Measurements from ENCODE around the gene CCDC14.
"Not testable (repeated sequence)": the region's sequence is repeated elsewhere in the genome, so short reads cannot be mapped to it uniquely, and the experiment has no call there.

Gene CCDC14

DNA sequence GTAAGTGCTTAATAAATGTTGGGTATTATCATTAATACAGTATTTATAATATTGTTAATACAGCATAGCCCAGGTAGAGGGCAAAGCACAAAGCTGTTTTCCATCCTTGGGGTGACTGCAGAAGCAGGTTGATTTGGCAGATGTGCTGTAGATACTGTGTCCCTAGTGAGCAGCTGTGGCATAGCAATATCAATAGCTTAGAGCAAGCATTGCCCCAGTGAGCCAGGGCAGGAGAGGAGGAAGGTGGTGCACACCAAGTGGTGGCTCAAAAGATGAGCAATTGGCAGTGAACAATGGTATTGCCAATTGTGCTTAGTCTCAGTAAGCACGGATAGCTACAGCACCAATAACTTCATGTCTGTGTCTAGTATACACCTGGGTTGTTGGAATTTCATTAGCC lies 5.8 kb upstream of the CCDC14 start:
- DNase-seq (ENCODE audit: low read depth): not testable (repeated sequence)

DNA sequence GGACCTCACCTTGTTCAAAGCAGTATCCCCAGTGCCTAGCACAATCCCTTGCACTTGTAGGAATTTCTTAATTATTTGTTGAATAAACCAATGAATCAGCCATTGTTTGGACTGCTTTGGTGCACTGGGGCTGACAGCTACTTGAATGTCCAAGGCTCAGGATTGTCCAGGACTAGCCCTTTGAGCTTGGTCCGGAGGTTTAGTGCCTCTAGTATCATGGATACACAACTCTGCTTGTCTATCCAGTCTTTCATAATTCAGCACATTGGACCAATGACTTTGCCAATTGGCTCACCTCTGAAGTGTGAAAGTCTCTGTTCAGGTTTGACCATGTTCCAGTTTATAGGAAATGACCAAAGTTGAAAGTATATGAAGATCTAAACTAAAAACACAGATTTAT lies 3.8 kb upstream of the CCDC14 start:
- DNase-seq (ENCODE audit: low read depth): not testable (repeated sequence)

- no peak for DNase-seq (ENCODE audit: low read depth)
Measured at GRCh38 chr3:123961508-123961856, 453 bp upstream of the CCDC14 start.

DNA sequence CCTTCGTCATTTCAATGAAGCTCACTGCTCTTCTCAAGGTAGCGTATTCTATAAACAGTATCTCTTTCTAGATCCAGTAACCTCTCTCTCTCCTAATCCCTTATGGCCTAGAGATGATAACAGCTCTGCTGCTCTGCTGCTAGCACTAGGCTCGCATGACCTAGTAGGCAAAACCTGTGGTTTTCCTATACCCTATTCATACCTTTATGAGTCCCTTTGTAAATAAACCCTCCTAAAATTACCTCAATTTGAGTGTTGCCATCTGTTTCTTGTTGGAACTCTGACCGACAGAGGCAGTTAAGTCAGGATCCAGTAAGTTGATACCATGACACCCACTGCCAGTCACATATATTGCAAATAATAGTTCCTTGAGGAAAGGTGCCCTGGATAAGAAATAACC lies 7.3 kb downstream of the CCDC14 start:
- DNase-seq (ENCODE audit: low read depth): no peak

GRCh38 chr3:123952844-123953520 lies 8.0 kb downstream of the CCDC14 start:
- no peak for DNase-seq (ENCODE audit: low read depth)

DNA sequence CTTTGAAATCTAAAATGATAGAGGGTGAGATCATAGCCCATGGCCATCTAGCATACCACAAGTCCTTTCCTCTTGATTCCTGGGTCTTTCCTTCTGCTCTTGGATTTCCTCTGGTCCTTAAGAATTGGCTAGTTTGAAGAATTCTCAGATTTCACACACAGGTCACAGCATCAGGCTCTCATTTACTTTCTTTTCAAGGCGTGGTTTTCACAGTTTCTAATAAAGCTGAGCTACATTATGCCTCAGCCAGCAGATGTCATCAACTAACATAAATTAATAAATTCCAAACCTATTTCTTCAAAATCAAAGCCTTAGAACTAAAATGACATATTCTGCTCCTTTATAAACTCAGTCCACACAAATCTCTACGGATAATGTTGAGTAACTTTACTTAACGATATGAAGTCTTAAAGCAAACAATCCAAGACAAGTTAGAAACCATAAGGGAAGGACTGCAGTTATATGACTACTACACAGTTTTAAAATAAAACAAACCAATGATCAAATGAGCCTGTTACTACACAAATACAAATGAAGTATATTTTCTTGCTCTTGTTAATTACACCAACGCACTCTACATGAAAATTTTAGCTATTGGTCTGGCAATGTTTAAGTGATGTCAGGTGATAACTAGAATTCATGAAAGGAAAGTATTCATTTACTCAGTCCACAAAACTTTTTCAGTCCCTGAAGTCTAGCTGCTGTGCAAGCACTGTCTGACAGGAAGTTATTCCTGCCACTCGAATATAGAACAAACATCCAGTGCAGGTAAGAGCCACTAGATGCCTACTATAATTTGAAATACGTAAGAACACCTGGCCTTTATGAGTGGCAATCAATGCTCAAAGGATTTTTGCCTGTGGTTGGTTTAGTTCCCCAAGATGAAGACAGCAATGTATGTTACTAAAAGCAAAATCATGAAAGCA lies 9.2 kb downstream of the CCDC14 start:
- DNase-seq (ENCODE audit: low read depth): no peak

DNA sequence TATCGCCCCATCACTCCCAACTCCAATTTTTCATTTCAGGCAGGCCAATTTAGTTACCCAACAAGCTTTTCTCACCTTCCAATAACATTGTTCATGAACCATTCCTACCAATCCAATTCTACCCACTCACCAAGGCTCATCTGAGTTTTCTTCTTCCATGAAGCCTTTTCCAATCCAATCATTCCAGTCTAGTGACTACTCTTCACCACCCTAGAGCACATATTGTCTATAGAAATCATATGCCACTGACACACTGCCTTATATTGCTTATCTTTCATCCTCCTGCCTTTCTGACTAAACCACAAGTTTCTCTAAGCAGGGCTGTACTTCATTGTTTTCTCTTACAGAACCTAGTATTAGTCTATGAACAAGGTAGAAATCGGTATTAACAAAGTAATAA lies 11.4 kb downstream of the CCDC14 start:
- DNase-seq (ENCODE audit: low read depth): peak; percentile 70

GRCh38 chr3:123948449-123948848 lies 12.6 kb downstream of the CCDC14 start:
- DNase-seq (ENCODE audit: low read depth): no peak

GRCh38 chr3:123947482-123947881 lies 13.5 kb downstream of the CCDC14 start:
- DNase-seq (ENCODE audit: low read depth): no peak

GRCh38 chr3:123941542-123941941 lies 19.5 kb downstream of the CCDC14 start:
- no peak for DNase-seq (ENCODE audit: low read depth)

GRCh38 chr3:123941121-123941520 lies 19.9 kb downstream of the CCDC14 start:
- no peak for DNase-seq (ENCODE audit: low read depth)

DNA sequence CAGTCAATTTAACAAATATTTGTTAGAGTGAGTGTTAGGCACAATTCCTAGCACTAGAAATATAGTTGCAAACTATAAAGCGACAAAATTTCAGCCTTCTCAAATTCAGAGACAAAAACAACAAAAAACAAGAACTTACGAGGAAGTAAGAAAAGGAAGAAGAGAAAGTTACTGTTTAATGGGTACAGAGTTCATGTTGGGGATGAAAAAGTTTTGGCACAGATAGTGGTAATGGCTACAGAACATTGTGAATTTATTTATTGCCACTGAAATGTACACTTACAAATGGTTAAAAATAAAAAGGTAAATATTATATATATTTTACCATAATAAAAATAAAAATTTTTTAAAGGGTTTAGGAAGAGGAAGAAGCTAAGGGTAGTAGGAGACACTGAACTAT lies 21.3 kb downstream of the CCDC14 start:
- DNase-seq (ENCODE audit: low read depth): no peak

- DNase-seq (ENCODE audit: low read depth): no peak
Measured at GRCh38 chr3:123936400-123936799, 24.6 kb downstream of the CCDC14 start.

- DNase-seq (ENCODE audit: low read depth): no peak
Measured at GRCh38 chr3:123935830-123936229, 25.2 kb downstream of the CCDC14 start.

GRCh38 chr3:123934250-123934649 lies 26.8 kb downstream of the CCDC14 start:
- DNase-seq (ENCODE audit: low read depth): no peak

- DNase-seq (ENCODE audit: low read depth): no peak
Measured at GRCh38 chr3:123930445-123930844, 30.6 kb downstream of the CCDC14 start.

DNA sequence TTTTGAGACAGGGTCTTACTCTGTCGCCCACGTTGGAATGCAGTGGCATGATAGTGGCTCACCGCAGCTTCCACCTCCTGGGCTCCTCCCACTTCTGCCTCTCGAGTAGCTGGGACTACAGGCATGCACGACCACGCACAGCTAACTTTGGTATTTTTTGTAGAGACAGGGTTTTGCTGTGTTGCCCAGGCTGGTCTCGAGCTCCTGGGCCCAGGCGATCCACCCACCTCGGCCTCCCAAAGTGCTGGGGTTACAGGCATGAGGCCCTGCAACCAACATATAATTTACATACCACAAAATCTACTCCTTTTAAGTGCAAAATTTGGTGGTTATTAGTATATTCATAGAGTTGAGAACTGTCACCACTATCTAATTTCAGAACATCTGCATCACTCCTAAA lies 31.7 kb downstream of the CCDC14 start:
- no peak for DNase-seq (ENCODE audit: low read depth)

DNA sequence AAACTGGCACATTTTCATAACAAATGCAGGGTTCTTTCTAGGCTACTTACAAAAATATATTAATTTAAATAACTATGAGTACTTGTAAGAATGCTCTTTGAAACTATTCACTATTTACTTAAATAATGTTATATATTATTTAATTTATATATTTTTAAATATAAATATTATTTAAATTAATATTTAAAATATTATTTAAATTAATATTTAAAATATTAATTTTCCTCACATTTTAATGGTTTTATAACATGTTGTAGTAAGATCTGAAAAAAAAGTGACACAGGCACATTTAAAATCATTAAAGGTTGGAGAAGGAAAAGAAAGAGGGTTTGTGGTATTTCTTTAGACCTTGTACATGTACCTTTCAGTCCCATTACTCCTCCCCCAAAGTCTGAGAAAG lies 34.6 kb downstream of the CCDC14 start:
- DNase-seq (ENCODE audit: low read depth): no peak

- DNase-seq (ENCODE audit: low read depth): no peak
Measured at GRCh38 chr3:123920868-123921267, 40.2 kb downstream of the CCDC14 start.

GRCh38 chr3:123920383-123920782 lies 40.6 kb downstream of the CCDC14 start:
- no peak for DNase-seq (ENCODE audit: low read depth)

DNA sequence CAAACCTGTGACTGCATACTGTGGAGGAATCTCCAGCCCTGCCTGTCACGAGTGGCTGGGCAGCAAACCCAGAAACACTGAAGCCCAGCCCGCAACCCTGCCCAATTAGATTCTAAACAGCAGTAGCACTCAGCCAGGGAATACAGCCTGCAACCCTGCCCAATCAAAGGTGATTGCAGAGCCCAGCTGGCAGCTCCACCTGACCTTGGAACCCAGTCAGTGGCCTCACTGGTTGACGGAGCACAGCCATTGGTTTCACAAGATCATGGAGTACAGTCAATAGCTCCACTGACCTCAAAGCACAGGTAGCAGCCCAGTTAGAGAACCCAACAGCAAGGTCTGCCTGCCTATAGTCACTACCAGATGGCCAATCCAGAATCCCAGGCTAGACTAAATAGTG lies 41.7 kb downstream of the CCDC14 start:
- DNase-seq (ENCODE audit: low read depth): no peak

DNA sequence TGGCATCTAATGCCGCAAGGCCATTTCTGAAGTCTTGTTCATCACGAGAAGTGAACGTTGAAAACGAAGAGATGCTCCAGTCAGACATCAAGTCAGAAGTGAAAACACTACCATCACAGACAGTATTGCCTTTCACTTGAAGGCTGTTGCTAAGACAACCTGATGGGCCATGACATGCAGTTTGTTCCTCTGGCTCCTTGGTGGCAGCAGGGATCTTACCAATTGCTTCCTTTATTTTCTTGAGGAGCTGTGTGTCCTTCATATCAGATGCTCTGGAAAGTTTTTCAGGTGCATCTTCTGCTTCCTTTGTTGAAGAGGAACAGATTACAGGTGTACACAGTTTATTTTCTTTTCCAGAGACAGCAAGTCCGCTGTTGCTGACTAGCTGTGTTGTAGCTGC lies 46.2 kb downstream of the CCDC14 start:
- no peak for DNase-seq (ENCODE audit: low read depth)

DNA sequence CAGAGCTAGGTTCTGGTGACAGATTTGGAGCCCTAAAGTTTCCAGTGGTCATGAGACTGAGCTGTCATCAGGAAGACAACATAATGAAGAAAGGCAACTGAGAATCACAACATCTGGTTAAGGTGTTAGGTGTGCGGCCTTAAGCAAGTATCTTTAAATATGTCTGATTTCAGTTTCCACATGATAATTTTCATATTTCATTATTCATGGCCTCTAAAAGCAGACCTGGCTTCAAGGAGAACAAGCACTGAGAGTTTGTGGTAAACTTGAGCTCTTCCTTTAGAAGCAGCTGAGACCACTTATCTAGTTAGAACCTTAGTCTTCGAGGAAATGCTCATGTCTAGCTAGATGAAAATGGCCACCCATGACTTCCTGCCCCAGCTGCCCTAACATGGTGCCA lies 51.2 kb downstream of the CCDC14 start:
- no peak for DNase-seq (ENCODE audit: low read depth)

DNA sequence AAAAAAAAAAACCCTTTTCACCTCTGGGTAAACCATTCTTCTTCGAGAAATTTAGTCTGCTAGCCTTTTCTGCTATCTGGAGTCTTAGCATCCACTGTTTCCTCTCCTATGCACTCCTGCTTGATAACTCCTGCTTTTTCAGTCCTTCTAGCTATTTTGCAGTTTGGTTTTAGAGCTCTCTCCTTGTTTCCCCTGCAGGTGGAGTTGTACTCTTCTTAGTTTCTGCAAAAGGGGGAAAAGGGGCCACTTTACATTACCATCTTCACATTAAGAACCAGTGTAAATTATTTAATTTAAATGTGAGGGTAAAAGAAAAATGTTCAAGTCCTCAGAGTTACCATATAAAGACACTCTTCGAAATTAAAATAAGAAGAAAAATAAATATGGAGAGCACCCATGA lies 53.3 kb downstream of the CCDC14 start:
- DNase-seq (ENCODE audit: low read depth): no peak

All from HS-5 (cell line).